Measurements from ENCODE around the gene PKD1L1. TPM values are rescaled to one million over a fixed set of nuclear protein-coding genes. Genes with fewer than 3 reads are reported as not detected.

PKD1L1 gene
- total RNA-seq, 1 experiment from 2014 or later, result 0.17 TPM

DNA sequence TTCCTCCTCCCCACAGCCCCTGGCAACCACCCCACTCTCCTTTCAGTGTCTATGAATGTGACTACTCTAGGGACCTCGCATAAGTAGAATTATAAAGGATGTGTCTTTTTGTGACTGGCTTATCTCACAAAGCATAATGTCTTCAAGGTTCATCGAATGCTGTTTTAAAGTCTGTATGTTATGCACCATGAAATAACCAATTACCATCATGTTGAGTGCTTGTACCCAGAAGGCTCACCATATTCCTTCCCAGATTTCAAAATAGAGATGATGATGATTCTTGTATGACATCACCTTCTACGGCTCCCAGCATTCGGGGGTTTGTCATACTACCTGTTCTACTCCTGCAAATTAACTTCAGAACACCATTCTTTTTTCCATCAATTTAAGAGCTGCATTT lies 11.9 kb downstream of the PKD1L1 start:
- Histone ChIP-seq H3K4me3 (replicated peaks in 1 of 2; ENCODE audit: low read depth in 1 of 2, low read length in 2 of 2) (no peak overlapping the region), H3K36me3 (ENCODE audit: control insufficient read depth in 1 of 2, insufficient read depth in 2 of 2, low read length in 2 of 2) (no peaks in the 10 kb centered on the region), H3K4me1 (ENCODE audit: control insufficient read depth in 1 of 2, insufficient read depth in 2 of 2, low read length in 2 of 2) (peaks cover 0 to 2% of the 10 kb centered on the region in 2 experiments; a peak in 2 of 4 replicates), H3K9me2 (ENCODE audit: insufficient read depth) (no peaks in the 10 kb centered on the region), H2AFZ (ENCODE audit: low read depth, low read length, poor library complexity, severe bottlenecking) (no peak overlapping the region), H3K9me3 (ENCODE audit: control insufficient read depth in 1 of 2, insufficient read depth in 1 of 2, low read depth in 1 of 2, low read length in 2 of 2) (no peaks in the 10 kb centered on the region), H3K9ac (ENCODE audit: low read length) (no peak overlapping the region), H3K4me2 (ENCODE audit: low read length) (no peak overlapping the region), H4K20me1 (ENCODE audit: insufficient read depth) (no peaks in the 10 kb centered on the region), H3K79me2 (ENCODE audit: insufficient read depth, low read length) (no peaks in the 10 kb centered on the region), H3K27ac (ENCODE audit: low read depth, low read length) (no peak overlapping the region), H3K27me3 (ENCODE audit: insufficient read depth, low read length) (no peaks in the 10 kb centered on the region)
- no peak for ATAC-seq
- no TSS peak for BruUV-seq (replicated peaks)
- DNase-seq (ENCODE audit: low read depth, low spot score), result no peak
- TF ChIP-seq EZH2 (IDR thresholded peaks at IDR 0.05) (no peak), SIN3A (IDR thresholded peaks at IDR 0.05; ENCODE audit: low read depth) (no peak), YY1 (IDR thresholded peaks at IDR 0.05; ENCODE audit: extremely low read depth, insufficient replicate concordance, low read depth, low read length) (no peak), JUND (IDR thresholded peaks at IDR 0.05) (no peak)
- TF ChIP-seq, protein P1, sequence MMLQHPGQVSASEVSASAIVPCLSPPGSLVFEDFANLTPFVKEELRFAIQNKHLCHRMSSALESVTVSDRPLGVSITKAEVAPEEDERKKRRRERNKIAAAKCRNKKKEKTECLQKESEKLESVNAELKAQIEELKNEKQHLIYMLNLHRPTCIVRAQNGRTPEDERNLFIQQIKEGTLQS (IDR thresholded peaks at IDR 0.05), result no peak
- ChIA-PET RAD21 (ENCODE audit: low non-redundant PET in 1 of 2, low total read pairs in 2 of 2, uncharacterized antibody in 2 of 2, unreplicated experiment in 2 of 2) (no interaction called here), CTCF (no interaction called here), POLR2A (no interaction called here)
- intact Hi-C loops (cut with micrococcal nuclease), result no loop called here

DNA sequence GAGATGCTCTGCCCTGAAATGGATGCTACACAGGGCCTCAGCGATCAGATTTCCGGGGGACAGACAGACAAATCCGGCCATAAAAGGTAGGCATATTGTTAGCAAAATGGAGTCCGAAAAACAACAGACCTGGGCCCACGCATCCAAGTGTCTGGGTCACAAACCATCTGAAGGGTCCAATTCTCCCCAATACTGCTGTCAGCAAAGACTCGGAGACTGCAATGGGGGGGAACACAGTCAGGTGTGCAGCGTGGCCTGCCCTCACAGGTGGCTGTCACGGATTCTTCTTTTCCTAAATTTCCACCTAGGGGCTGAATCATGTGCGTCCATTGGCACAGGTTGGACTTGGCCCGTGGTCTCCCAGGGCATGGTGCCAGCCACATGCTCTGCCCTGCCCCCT lies 12.9 kb downstream of the PKD1L1 start:
- DNase-seq (ENCODE audit: low read depth, low spot score) (no peak), ATAC-seq (no peak)
- Histone ChIP-seq H3K9me2 (ENCODE audit: insufficient read depth) (no peaks in the 10 kb centered on the region), H3K36me3 (ENCODE audit: control insufficient read depth in 1 of 2, insufficient read depth in 2 of 2, low read length in 2 of 2) (no peaks in the 10 kb centered on the region), H3K4me3 (replicated peaks in 1 of 2; ENCODE audit: low read depth in 1 of 2, low read length in 2 of 2) (no peak overlapping the region), H3K9me3 (ENCODE audit: control insufficient read depth in 1 of 2, insufficient read depth in 1 of 2, low read depth in 1 of 2, low read length in 2 of 2) (no peaks in the 10 kb centered on the region), H3K79me2 (ENCODE audit: insufficient read depth, low read length) (no peaks in the 10 kb centered on the region), H3K27me3 (ENCODE audit: insufficient read depth, low read length) (no peaks in the 10 kb centered on the region), H3K27ac (ENCODE audit: low read depth, low read length) (no peak overlapping the region), H3K4me1 (ENCODE audit: control insufficient read depth in 1 of 2, insufficient read depth in 2 of 2, low read length in 2 of 2) (no peaks in the 10 kb centered on the region), H3K4me2 (ENCODE audit: low read length) (no peak overlapping the region), H2AFZ (ENCODE audit: low read depth, low read length, poor library complexity, severe bottlenecking) (no peak overlapping the region), H3K9ac (ENCODE audit: low read length) (no peak overlapping the region), H4K20me1 (ENCODE audit: insufficient read depth) (no peaks in the 10 kb centered on the region)
- TF ChIP-seq JUND (IDR thresholded peaks at IDR 0.05), result no peak
- no peak for TF ChIP-seq POLR2AphosphoS5 (IDR thresholded peaks at IDR 0.05; ENCODE audit: low read depth, low read length)
- no peak for TF ChIP-seq TCF7L2 (IDR thresholded peaks at IDR 0.05; ENCODE audit: borderline replicate concordance, extremely low read depth, insufficient read depth, insufficient read length)
- TF ChIP-seq RAD21 (IDR thresholded peaks at IDR 0.05; ENCODE audit: low read depth), result no peak
- TF ChIP-seq FOSL1 (IDR thresholded peaks at IDR 0.05; ENCODE audit: low read depth), result no peak
- TF ChIP-seq, protein P2, sequence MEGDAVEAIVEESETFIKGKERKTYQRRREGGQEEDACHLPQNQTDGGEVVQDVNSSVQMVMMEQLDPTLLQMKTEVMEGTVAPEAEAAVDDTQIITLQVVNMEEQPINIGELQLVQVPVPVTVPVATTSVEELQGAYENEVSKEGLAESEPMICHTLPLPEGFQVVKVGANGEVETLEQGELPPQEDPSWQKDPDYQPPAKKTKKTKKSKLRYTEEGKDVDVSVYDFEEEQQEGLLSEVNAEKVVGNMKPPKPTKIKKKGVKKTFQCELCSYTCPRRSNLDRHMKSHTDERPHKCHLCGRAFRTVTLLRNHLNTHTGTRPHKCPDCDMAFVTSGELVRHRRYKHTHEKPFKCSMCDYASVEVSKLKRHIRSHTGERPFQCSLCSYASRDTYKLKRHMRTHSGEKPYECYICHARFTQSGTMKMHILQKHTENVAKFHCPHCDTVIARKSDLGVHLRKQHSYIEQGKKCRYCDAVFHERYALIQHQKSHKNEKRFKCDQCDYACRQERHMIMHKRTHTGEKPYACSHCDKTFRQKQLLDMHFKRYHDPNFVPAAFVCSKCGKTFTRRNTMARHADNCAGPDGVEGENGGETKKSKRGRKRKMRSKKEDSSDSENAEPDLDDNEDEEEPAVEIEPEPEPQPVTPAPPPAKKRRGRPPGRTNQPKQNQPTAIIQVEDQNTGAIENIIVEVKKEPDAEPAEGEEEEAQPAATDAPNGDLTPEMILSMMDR (IDR thresholded peaks at IDR 0.05 in 2 of 3, conservative IDR thresholded peaks at IDR 0.05 in 1 of 3; ENCODE audit: borderline replicate concordance in 1 of 3, insufficient read depth in 1 of 3, low read depth in 2 of 3, low read length in 2 of 3), result no peak
- TF ChIP-seq EZH2 (IDR thresholded peaks at IDR 0.05), result no peak
- intact Hi-C loops (cut with micrococcal nuclease), result no loop called here
- POLR2A ChIA-PET, result no interaction called here
- RAD21 ChIA-PET (ENCODE audit: low non-redundant PET in 1 of 2, low total read pairs in 2 of 2, uncharacterized antibody in 2 of 2, unreplicated experiment in 2 of 2), result no interaction called here
- CTCF ChIA-PET, result no interaction called here
- BruUV-seq (replicated peaks), result no TSS peak

All from HCT116 (cell line).